Stromal cell of bone marrow (primary cell): ENCODE data around the gene FSTL1.
A peak's percentile ranks its signal among the peaks of the same experiment; 100 is the strongest.

ENCODE experiments used
- DNase-seq: peaks from one replicate; pipeline ENCODE4 v3.0.0-alpha.2; 2012; ENCODE audit warnings: low read depth

FSTL1 gene

DNA sequence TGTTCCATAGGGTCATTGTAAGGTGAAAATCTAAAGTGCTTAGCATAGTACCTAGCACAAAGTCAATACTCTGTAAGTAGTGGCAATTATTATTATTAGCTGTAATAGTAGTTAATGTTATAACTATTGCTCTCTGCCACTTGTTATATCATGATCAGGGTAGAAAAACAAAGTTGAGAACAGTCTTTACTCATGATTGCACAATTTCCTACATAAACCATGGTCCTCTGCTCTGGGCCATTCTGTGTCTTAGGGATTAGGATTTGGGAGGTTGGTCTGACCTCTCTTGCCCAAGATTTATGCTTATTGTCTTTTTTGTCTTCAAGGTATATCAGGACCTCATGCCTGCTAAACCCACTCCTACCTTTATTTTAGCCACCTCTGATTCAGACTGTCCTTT lies 97.3 kb downstream of the FSTL1 start:
- DNase-seq, result no peak

DNA sequence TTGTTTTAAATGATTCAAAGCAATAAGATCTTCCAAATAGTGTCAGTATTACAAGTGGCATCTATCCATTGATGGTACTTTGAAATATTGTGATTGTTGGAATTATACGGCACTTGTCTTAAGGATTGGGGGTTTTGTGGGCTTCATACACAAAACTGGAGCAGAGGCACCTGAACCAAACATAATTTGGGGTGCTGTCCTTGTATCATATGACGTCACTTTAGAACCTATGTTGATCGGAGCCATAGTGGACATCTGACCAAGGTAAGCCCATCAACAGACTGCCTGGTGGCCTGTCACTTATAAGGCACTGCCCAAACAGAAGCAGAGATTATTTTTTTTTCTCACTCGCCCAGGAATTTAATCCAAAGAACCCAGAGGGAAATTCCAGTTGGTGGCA lies 98.8 kb downstream of the FSTL1 start:
- DNase-seq, result no peak

DNA sequence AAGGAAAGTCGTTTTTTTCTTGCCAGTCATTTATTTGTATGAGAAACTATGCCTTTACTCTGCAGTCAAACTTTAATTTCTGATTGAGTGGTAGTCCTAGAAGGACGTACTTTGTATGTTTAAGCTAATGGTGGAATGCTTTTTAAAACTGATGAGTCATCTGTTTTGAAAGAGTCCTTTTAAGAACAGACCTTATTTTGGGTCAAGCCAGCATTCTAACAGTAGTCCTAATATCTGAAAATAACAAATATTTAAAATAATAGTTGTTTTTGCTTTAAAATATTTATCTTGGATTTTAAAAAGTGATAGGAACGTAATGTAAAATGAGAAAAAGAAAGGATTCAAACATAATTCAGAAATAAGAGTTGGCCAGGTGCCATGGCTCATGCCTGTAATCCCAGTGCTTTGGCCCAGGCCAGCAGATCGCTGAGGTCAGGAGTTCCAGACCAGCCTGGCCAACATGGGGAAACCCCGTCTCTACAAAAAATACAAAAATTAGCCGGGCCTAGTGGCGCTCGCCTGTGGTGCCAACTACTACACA lies 100.3 kb downstream of the FSTL1 start:
- peak; percentile 47 for DNase-seq

DNA sequence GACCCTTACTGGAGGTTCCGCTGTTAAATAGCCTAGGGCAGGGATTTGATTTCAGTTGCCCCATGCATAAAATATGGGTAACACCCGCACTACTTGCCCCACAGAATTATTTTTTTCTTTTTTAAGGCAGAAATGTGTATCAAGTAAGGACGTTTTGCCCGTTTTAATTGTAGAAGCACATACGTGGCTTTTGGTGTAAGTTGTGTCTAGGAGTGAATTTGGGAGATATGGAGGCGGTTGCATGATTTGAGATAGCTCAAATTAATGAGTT lies 101.0 kb downstream of the FSTL1 start:
- DNase-seq, result no peak

DNA sequence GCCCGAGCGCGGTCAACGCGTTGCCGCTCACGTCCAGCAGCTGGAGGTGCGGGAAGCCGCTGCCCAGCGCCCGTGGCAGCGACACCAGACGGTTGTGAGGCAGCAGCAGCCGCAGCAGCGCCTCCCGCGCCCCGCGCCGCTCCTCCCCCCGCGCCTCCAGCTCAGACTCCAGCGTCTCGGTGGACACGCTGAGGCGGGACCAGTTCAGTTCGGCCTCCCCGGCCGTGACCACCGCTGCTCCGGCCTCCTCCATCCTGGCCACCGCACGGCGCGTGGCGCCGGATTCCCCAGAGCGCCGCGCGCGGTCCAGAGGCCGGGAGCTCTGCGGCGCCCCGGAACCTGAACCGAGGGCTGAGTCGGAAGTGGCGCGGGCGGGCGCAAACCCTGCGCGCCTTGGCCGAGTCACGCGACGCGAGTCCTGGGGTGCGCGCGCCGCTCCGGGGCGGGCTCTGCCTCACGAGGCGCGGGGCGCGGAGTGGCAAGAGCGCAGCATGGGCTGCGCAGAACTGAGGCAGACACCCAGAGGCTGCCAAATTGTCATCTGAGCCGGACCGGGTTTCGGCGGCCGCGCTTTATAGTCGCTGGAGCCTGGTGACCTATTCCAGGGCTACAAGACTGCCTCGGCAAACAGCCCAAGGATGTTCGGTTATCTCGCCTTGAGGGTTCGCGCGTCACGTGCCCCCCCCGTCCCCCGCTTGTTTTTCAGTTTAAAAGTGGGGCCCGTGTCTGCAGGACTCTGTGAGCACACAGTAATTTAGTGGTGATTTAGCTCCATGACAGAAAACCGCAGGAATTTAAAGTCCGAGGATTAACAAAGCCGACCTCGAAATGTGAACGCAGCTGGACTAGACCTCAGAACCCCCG lies 101.6 kb downstream of the FSTL1 start, which contains the start of gene LRRC58:
TSS of gene LRRC58 (minus strand) at position 364 of the 864 bp plus-strand sequence. CDS start at position 253, 111 bp downstream.
- DNase-seq, result peak; percentile 91

DNA sequence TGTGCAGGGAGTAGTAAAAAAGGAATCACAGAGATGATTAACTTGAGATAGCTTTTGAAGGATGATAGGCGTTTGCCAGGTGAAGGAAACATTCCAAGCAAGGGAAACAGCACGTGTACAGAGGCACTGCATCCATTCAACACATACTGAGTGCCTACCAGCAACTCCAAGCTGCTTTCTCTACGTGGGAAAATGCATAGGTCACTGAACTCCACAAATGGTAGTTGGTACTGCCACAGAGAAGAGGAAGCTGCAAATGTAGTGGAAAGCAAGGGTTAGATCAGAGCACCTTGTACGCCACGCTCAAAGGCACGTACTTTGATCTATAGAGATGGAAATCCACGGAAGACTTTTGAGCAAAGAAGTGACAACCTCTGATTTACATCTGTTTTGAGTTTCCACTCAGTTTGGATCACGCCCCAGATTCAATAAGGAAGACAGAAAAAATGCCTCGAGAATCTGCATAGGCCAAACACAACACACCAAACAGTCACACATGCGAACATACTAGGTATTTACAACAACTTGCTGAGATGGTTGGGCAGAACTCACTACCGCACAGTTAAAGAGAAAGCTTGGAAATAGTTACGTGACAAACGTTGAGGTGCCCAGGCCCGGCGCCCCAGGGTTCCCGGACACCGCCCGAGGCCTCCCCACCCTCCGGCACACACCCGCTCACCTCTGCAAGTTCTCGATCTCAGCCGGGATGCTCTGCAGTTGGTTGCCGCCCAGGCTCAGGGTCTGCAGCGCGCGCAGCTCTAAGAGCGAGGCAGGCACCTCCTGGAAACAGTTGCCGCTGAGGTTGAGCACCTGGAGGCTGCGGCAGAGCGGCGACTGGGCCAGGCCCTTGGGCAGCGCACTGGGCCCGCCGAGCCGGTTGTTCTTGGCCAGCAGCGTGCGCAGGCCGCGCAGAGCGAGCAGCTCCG lies 102.5 kb downstream of the FSTL1 start:
- no peak for DNase-seq

DNA sequence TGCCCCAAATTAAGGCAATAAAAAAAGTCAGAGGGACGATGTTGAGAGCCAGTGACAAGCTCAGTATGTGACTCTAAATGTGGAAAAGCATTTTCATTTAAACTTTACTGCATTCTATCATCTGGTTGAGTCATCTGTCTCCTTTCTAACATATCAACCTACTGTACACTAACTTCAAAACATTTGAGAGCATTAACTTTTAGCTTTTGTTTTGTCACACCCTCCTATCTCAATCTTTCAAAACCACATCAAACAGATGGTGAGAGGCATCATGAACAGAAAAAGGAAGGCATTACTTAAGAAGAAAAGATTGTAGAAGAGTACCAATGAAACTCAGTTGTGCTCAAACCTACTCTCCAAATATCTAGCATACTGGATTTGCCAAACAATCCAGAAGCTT lies 106.4 kb downstream of the FSTL1 start:
- no peak for DNase-seq
